ENCODE results near the gene TMEM150B. TPM values are rescaled to one million over a fixed set of nuclear protein-coding genes. Genes with fewer than 3 reads are reported as not detected.

Gene TMEM150B
- total RNA-seq, 1 experiment from 2014 or later: not detected

DNA sequence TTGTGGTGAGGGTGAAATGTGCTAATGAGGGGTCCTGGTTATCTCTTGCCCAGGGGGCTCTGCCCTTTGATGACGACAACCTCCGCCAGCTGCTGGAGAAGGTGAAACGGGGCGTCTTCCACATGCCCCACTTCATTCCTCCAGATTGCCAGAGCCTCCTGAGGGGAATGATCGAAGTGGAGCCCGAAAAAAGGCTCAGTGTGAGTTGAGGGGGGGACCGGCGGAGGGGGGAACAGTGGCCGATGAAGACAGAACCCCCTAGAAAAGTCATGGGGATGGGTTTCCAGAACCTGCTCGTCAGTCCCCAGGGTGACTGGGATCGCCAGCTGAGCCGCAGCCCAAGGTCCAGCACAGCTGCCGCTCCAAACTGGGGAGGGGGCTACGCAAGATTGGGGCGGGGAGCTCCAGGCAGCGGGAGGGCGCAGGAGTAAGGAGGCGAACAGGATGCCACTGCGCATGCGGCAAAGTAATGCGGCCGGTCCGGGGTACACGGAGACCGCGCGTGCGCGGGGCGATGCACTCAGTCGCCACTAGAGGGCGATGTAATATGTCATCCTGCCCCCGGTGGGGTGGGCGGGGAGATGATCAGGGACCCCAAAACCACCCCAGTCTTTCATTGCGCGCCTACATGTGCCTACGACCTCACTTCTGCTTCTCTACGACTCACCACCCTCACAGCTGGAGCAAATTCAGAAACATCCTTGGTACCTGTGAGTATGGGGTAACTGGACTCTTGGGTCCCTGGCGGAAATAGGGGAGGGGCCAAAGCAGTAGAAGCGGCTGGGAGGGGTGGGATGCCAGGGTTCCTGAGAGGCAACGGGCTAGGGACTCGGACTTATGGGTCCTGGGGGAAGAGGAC, 23.5 kb downstream of the TMEM150B start:
- peak overlapping the region; percentile 57 for H3K4me3 ChIP-seq (ENCODE audit: low read length)
- CTCF ChIA-PET: interaction anchor here (0.5 to 1.3 kb wide), 5 partner anchors 37 to 99 kb away, joined by 3 to 5 read pairs (median 4); partner anchors contain the start of gene KMT5C

DNA sequence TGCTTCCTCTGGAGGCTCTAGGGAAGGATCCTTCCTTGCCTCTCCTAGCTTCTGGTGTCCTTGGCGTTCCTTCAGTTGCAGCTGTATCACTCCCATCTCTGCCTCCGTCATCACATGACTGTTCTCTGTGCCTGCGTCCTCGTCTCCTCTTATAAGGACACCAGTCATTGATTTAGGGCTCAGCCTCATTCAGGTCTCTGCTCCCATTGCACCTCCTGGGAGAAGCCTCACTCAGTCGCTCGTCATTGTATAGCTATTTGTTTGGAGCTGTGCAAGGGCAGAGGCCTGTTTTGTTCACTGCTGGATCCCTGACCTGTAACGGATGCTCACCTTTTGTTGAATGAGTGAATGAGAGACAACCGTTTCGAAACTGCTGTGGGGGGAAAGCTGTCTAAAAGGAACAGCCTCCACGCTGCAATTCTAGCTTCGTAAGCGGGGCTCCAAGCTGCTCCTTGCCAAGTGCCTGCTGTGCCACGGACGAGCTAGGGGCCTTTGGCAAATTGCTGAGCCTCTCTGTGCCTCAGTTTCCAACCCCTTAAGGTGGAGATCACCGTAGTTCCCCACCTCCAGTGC, 24.2 kb downstream of the TMEM150B start:
- no peak overlapping the region for H3K27ac ChIP-seq (ENCODE audit: low read length)
- H3K9ac ChIP-seq (ENCODE audit: low read length): no peak overlapping the region

More for the DNA sequence above, 23.5 kb downstream of the TMEM150B start:
- TSS peak; percentile 74 for BruUV-seq (replicated peaks)
- Histone ChIP-seq H3K27ac (ENCODE audit: low read length) (no peak overlapping the region), H3K9ac (ENCODE audit: low read length) (peak overlapping the region; percentile 41), H3K36me3 (ENCODE audit: low read depth, low read length) (no peaks in the 10 kb centered on the region), H3K4me1 (ENCODE audit: insufficient read depth, low read length) (peaks cover 7% of the 10 kb centered on the region; the same call in 1 of the 2 replicates), H3K4me2 (ENCODE audit: low read length) (peak overlapping the region; percentile 82), H3K9me2 (replicated peaks; ENCODE audit: low read length) (no peaks in the 10 kb centered on the region), H4K20me1 (ENCODE audit: low read length) (no peaks in the 10 kb centered on the region), H3K79me2 (ENCODE audit: low read length) (no peaks in the 10 kb centered on the region), H3F3A (ENCODE audit: low read length, unreplicated experiment) (no peaks in the 10 kb centered on the region), H3K9me3 (ENCODE audit: low read length) (no peaks in the 10 kb centered on the region), H3K27me3 (ENCODE audit: low read length) (no peaks in the 10 kb centered on the region), H2AFZ (ENCODE audit: low read length) (peak overlapping the region; percentile 89)
- intact Hi-C loops (cut with micrococcal nuclease): loop anchor here (1.0 to 5.0 kb wide), 3 partner anchors 25 to 71 kb away; partner anchors contain the start of genes IL11 and KMT5C
- DNase-seq (peak; percentile 91), ATAC-seq (peak; percentile 87)
- POLR2A ChIA-PET (ENCODE audit: unreplicated experiment): no interaction called here
- no peak for TF ChIP-seq EZH2phosphoT487 (IDR thresholded peaks at IDR 0.05; ENCODE audit: borderline replicate concordance, low read length)
- TF ChIP-seq, protein P1, sequence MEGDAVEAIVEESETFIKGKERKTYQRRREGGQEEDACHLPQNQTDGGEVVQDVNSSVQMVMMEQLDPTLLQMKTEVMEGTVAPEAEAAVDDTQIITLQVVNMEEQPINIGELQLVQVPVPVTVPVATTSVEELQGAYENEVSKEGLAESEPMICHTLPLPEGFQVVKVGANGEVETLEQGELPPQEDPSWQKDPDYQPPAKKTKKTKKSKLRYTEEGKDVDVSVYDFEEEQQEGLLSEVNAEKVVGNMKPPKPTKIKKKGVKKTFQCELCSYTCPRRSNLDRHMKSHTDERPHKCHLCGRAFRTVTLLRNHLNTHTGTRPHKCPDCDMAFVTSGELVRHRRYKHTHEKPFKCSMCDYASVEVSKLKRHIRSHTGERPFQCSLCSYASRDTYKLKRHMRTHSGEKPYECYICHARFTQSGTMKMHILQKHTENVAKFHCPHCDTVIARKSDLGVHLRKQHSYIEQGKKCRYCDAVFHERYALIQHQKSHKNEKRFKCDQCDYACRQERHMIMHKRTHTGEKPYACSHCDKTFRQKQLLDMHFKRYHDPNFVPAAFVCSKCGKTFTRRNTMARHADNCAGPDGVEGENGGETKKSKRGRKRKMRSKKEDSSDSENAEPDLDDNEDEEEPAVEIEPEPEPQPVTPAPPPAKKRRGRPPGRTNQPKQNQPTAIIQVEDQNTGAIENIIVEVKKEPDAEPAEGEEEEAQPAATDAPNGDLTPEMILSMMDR (conservative IDR thresholded peaks at IDR 0.05; ENCODE audit: low read depth, low read length): peak; percentile 97

More for the DNA sequence above, 24.2 kb downstream of the TMEM150B start:
- TF ChIP-seq EZH2 (IDR thresholded peaks at IDR 0.05; ENCODE audit: low read length, unreplicated experiment): no peak
- TF ChIP-seq EZH2phosphoT487 (IDR thresholded peaks at IDR 0.05; ENCODE audit: borderline replicate concordance, low read length): no peak
- TF ChIP-seq, protein P1 (conservative IDR thresholded peaks at IDR 0.05; ENCODE audit: low read depth, low read length): no peak
- Histone ChIP-seq H3K4me3 (ENCODE audit: low read length) (no peak overlapping the region), H3F3A (ENCODE audit: low read length, unreplicated experiment) (no peaks in the 10 kb centered on the region), H3K9me3 (ENCODE audit: low read length) (no peaks in the 10 kb centered on the region), H4K20me1 (ENCODE audit: low read length) (no peaks in the 10 kb centered on the region), H3K9me2 (replicated peaks; ENCODE audit: low read length) (no peaks in the 10 kb centered on the region), H3K4me1 (ENCODE audit: insufficient read depth, low read length) (peaks cover 7% of the 10 kb centered on the region; the same call in 1 of the 2 replicates), H3K27me3 (ENCODE audit: low read length) (no peaks in the 10 kb centered on the region), H3K36me3 (ENCODE audit: low read depth, low read length) (no peaks in the 10 kb centered on the region), H2AFZ (ENCODE audit: low read length) (peak overlapping the region; percentile 89; the same call in 1 of the 2 replicates), H3K79me2 (ENCODE audit: low read length) (no peaks in the 10 kb centered on the region), H3K4me2 (ENCODE audit: low read length) (peak overlapping the region; percentile 82; the same call in 1 of the 2 replicates)
- ATAC-seq (no peak), DNase-seq (no peak)
- CTCF ChIA-PET: interaction anchor here (0.5 to 1.3 kb wide), 4 partner anchors 37 to 98 kb away, joined by 3 to 5 read pairs (median 4); partner anchors contain the start of gene KMT5C
- POLR2A ChIA-PET (ENCODE audit: unreplicated experiment): no interaction called here
- intact Hi-C loops (cut with micrococcal nuclease): loop anchor here (5.0 kb wide), 1 partner anchor 71 kb away; the partner anchor contains the start of gene IL11
- no TSS peak for BruUV-seq (replicated peaks)

Data from PC-3 (cell line).